Measurements from ENCODE around the gene CTSD.

- TF ChIP-seq POLR2A (IDR thresholded peaks at IDR 0.05) (no peak), POLR2AphosphoS5 (IDR thresholded peaks at IDR 0.05) (no peak), CTCF (IDR thresholded peaks at IDR 0.05) (no peak), EP300 (IDR thresholded peaks at IDR 0.05) (no peak)
Observed at GRCh38 chr11:1751531-1751921, 12.2 kb downstream of the CTSD start.
